SK-N-SH treated with all-trans-retinoic acid at 6 μM for 48 hours (cell line): ENCODE results near the gene ZFP69.

Experiments used
- ARNTL ChIP-seq: fragments of 450-650 bp; formaldehyde crosslinking; IDR thresholded peaks from 2 replicates; pipeline ENCODE4 v1.5.0; 2020; ENCODE audit warnings: low read depth, mild to moderate bottlenecking, moderate library complexity, borderline replicate concordance
- ESRRG ChIP-seq: fragments of 250-450 bp; sonication (Bioruptor Pico); IDR thresholded peaks from 2 replicates; pipeline ENCODE4 v1.6.1; 2021; ENCODE audit warnings: mild to moderate bottlenecking
- ISL1 ChIP-seq: fragments of 250-450 bp; sonication (Bioruptor Pico); IDR thresholded peaks from 2 replicates; pipeline ENCODE4 v2.1.2; 2022; ENCODE audit warnings: mild to moderate bottlenecking, moderate library complexity
- RARB ChIP-seq: fragments of 250-450 bp; sonication (Bioruptor Pico); IDR thresholded peaks from 2 replicates; pipeline ENCODE4 v1.8.0; 2021; ENCODE audit warnings: mild to moderate bottlenecking, moderate library complexity
- SNAI2 ChIP-seq: fragments of 250-450 bp; sonication (Bioruptor Pico); IDR thresholded peaks from 2 replicates; pipeline ENCODE4 v1.5.0; 2020; ENCODE audit warnings: mild to moderate bottlenecking, moderate library complexity
- TCF4 ChIP-seq: fragments of 250-450 bp; sonication (Bioruptor Pico); IDR thresholded peaks from 2 replicates; pipeline ENCODE4 v1.8.0; 2021; ENCODE audit warnings: mild to moderate bottlenecking, moderate library complexity, borderline replicate concordance
- TOX ChIP-seq: fragments of 250-450 bp; sonication (Bioruptor Pico); IDR thresholded peaks from 2 replicates; pipeline ENCODE4 v1.8.0; 2021; ENCODE audit warnings: mild to moderate bottlenecking, moderate library complexity, borderline replicate concordance
- ZC3H10 ChIP-seq: fragments of 250-450 bp; sonication (Bioruptor Pico); IDR thresholded peaks from 2 replicates; pipeline ENCODE4 v1.5.1; 2021; ENCODE audit warnings: mild to moderate bottlenecking, moderate library complexity
- ZFP3 ChIP-seq: fragments of 250-450 bp; sonication (Bioruptor Pico); IDR thresholded peaks from 2 replicates; pipeline ENCODE4 v1.5.0; 2020; ENCODE audit warnings: mild to moderate bottlenecking, moderate library complexity
- ZNF70 ChIP-seq: fragments of 450-650 bp; formaldehyde crosslinking; IDR thresholded peaks from 2 replicates; pipeline ENCODE4 v1.5.0; 2020; ENCODE audit warnings: mild to moderate bottlenecking, moderate library complexity
- ZNF8 ChIP-seq: fragments of 450-650 bp; formaldehyde crosslinking; IDR thresholded peaks from 2 replicates; pipeline ENCODE4 v1.5.0; 2020; ENCODE audit warnings: mild to moderate bottlenecking, moderate library complexity
- TF ChIP-seq, protein P1 (sequence below): fragments of 250-450 bp; sonication (Bioruptor Pico); IDR thresholded peaks from 2 replicates; pipeline ENCODE4 v1.5.0; 2020; ENCODE audit warnings: mild to moderate bottlenecking, moderate library complexity
- TF ChIP-seq, protein P2 (sequence below): fragments of 250-450 bp; sonication (Bioruptor Pico); IDR thresholded peaks from 2 replicates; pipeline ENCODE4 v1.8.0; 2021; ENCODE audit warnings: low read depth, mild to moderate bottlenecking, moderate library complexity, borderline replicate concordance

DNA sequence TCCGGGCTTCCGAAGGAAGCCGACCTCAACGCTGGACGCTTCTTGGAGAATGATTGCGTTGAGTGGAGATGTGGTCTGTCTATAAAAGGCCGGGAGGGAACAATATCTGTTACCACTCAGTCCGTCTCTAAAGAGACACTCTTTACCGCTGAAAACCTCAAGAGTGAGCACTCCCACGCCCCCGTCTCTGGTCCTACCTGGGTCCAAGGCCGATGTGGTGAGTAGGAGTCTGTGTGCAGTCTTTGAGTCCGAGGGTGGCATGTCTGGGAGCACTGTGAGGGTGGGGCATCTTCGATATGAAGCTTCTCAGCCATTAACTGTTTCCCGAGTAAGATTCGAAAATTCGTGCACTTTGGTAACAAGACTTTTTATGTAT lies 576 bp downstream of the ZFP69 start:
- TF ChIP-seq TCF4 (CRISPR knock-in tag) = no peak
- TF ChIP-seq ESRRG (CRISPR knock-in tag) = no peak
- peak; percentile 91 for TF ChIP-seq ZFP3 (CRISPR knock-in tag)
- no peak for TF ChIP-seq SNAI2 (CRISPR knock-in tag)
- no peak for TF ChIP-seq ZNF70 (CRISPR knock-in tag)
- TF ChIP-seq ISL1 (CRISPR knock-in tag) = no peak
- no peak for TF ChIP-seq ARNTL (CRISPR knock-in tag)
- TF ChIP-seq RARB (CRISPR knock-in tag) = no peak
- TF ChIP-seq, protein P1, sequence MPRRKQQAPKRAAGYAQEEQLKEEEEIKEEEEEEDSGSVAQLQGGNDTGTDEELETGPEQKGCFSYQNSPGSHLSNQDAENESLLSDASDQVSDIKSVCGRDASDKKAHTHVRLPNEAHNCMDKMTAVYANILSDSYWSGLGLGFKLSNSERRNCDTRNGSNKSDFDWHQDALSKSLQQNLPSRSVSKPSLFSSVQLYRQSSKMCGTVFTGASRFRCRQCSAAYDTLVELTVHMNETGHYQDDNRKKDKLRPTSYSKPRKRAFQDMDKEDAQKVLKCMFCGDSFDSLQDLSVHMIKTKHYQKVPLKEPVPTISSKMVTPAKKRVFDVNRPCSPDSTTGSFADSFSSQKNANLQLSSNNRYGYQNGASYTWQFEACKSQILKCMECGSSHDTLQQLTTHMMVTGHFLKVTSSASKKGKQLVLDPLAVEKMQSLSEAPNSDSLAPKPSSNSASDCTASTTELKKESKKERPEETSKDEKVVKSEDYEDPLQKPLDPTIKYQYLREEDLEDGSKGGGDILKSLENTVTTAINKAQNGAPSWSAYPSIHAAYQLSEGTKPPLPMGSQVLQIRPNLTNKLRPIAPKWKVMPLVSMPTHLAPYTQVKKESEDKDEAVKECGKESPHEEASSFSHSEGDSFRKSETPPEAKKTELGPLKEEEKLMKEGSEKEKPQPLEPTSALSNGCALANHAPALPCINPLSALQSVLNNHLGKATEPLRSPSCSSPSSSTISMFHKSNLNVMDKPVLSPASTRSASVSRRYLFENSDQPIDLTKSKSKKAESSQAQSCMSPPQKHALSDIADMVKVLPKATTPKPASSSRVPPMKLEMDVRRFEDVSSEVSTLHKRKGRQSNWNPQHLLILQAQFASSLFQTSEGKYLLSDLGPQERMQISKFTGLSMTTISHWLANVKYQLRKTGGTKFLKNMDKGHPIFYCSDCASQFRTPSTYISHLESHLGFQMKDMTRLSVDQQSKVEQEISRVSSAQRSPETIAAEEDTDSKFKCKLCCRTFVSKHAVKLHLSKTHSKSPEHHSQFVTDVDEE (CRISPR knock-in tag) = no peak
- no peak for TF ChIP-seq ZNF8
- no peak for TF ChIP-seq ZC3H10 (CRISPR knock-in tag)
- TF ChIP-seq TOX (CRISPR knock-in tag) = no peak
- TF ChIP-seq, protein P2, sequence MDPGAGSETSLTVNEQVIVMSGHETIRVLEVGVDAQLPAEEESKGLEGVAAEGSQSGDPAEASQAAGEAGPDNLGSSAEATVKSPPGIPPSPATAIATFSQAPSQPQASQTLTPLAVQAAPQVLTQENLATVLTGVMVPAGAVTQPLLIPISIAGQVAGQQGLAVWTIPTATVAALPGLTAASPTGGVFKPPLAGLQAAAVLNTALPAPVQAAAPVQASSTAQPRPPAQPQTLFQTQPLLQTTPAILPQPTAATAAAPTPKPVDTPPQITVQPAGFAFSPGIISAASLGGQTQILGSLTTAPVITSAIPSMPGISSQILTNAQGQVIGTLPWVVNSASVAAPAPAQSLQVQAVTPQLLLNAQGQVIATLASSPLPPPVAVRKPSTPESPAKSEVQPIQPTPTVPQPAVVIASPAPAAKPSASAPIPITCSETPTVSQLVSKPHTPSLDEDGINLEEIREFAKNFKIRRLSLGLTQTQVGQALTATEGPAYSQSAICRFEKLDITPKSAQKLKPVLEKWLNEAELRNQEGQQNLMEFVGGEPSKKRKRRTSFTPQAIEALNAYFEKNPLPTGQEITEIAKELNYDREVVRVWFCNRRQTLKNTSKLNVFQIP (CRISPR knock-in tag) = no peak
